Activated effector memory CD4-positive, alpha-beta T cell treated with Interleukin-2 at 50 U/mL for 16 hours (primary cell): ENCODE data around the gene ZNF177.
A peak's percentile ranks its signal among the peaks of the same experiment; 100 is the strongest.
"Not testable (repeated sequence)": the region's sequence is repeated elsewhere in the genome, so short reads cannot be mapped to it uniquely, and the experiment has no call there.

ENCODE experiments used
- DNase-seq: peaks from one replicate; pipeline ENCODE4 v3.0.0-alpha.2; 2020

ZNF177 gene

GRCh38 chr19:9362905-9363304 lies at the start of gene ZNF177:
ZNF177 (plus strand) TSS chr19:9363013; CDS start chr19:9378312, 15,299 bp downstream.
- DNase-seq = no peak

- no peak for DNase-seq
Observed at GRCh38 chr19:9313756-9314155, 49.1 kb upstream of the ZNF177 start.

GRCh38 chr19:9321338-9321737 lies 41.5 kb upstream of the ZNF177 start:
- DNase-seq = no peak

GRCh38 chr19:9321756-9322155 lies 41.1 kb upstream of the ZNF177 start:
- not testable (repeated sequence) for DNase-seq

- not testable (repeated sequence) for DNase-seq
Observed at GRCh38 chr19:9322201-9322600, 40.6 kb upstream of the ZNF177 start.

- no peak for DNase-seq
Observed at GRCh38 chr19:9323557-9323918, 39.3 kb upstream of the ZNF177 start.

- peak; percentile 95 for DNase-seq
Observed at GRCh38 chr19:9323919-9324583, 38.8 kb upstream of the ZNF177 start, which contains the start of gene ZNF559. ZNF559 (plus strand) TSS chr19:9324179; CDS start chr19:9338550, 14,371 bp downstream.

- DNase-seq = no peak
Observed at GRCh38 chr19:9324584-9324962, 38.2 kb upstream of the ZNF177 start.

- no peak for DNase-seq
Observed at GRCh38 chr19:9329999-9330398, 32.8 kb upstream of the ZNF177 start.

- DNase-seq = no peak
Observed at GRCh38 chr19:9342610-9343304, 20.1 kb upstream of the ZNF177 start.

GRCh38 chr19:9345005-9345404 lies 17.8 kb upstream of the ZNF177 start:
- DNase-seq = no peak

GRCh38 chr19:9348253-9348652 lies 14.6 kb upstream of the ZNF177 start:
- DNase-seq = no peak

GRCh38 chr19:9348671-9349070 lies 14.1 kb upstream of the ZNF177 start:
- no peak for DNase-seq

- no peak for DNase-seq
Observed at GRCh38 chr19:9352505-9352904, 10.3 kb upstream of the ZNF177 start.

- no peak for DNase-seq
Observed at GRCh38 chr19:9353011-9353410, 9.8 kb upstream of the ZNF177 start.

GRCh38 chr19:9354651-9355050 lies 8.2 kb upstream of the ZNF177 start:
- no peak for DNase-seq

- no peak for DNase-seq
Observed at GRCh38 chr19:9370738-9371619, 8.2 kb downstream of the ZNF177 start.

GRCh38 chr19:9381361-9381785 lies 18.6 kb downstream of the ZNF177 start:
- DNase-seq = no peak

- peak; percentile 7 for DNase-seq
Observed at GRCh38 chr19:9406798-9407352, 44.1 kb downstream of the ZNF177 start.

- DNase-seq = no peak
Observed at GRCh38 chr19:9407827-9408226, 45.0 kb downstream of the ZNF177 start.

- no peak for DNase-seq
Observed at GRCh38 chr19:9413240-9413954, 50.6 kb downstream of the ZNF177 start.

- no peak for DNase-seq
Observed at GRCh38 chr19:9427941-9428340, 65.1 kb downstream of the ZNF177 start.

- no peak for DNase-seq
Observed at GRCh38 chr19:9430444-9430843, 67.6 kb downstream of the ZNF177 start.
